ENCODE data around the gene A1BG. TPM values are rescaled to one million over a fixed set of nuclear protein-coding genes. Genes with fewer than 3 reads are reported as not detected.

Gene A1BG
- polyA plus RNA-seq, 2 of the 4 experiments (the other 2 are of a cell fraction), result 2.5 to 9.5 TPM

- TF ChIP-seq, protein P1, sequence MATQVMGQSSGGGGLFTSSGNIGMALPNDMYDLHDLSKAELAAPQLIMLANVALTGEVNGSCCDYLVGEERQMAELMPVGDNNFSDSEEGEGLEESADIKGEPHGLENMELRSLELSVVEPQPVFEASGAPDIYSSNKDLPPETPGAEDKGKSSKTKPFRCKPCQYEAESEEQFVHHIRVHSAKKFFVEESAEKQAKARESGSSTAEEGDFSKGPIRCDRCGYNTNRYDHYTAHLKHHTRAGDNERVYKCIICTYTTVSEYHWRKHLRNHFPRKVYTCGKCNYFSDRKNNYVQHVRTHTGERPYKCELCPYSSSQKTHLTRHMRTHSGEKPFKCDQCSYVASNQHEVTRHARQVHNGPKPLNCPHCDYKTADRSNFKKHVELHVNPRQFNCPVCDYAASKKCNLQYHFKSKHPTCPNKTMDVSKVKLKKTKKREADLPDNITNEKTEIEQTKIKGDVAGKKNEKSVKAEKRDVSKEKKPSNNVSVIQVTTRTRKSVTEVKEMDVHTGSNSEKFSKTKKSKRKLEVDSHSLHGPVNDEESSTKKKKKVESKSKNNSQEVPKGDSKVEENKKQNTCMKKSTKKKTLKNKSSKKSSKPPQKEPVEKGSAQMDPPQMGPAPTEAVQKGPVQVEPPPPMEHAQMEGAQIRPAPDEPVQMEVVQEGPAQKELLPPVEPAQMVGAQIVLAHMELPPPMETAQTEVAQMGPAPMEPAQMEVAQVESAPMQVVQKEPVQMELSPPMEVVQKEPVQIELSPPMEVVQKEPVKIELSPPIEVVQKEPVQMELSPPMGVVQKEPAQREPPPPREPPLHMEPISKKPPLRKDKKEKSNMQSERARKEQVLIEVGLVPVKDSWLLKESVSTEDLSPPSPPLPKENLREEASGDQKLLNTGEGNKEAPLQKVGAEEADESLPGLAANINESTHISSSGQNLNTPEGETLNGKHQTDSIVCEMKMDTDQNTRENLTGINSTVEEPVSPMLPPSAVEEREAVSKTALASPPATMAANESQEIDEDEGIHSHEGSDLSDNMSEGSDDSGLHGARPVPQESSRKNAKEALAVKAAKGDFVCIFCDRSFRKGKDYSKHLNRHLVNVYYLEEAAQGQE (IDR thresholded peaks at IDR 0.05), result no peak
- TF ChIP-seq CEBPB (IDR thresholded peaks at IDR 0.05), result no peak
- TF ChIP-seq HOXB5 (CRISPR knock-in tag; IDR thresholded peaks at IDR 0.05), result no peak
These were observed 17.7 kb downstream of the A1BG start (continued) for GRCh38 chr19:58335630-58336029.

DNA sequence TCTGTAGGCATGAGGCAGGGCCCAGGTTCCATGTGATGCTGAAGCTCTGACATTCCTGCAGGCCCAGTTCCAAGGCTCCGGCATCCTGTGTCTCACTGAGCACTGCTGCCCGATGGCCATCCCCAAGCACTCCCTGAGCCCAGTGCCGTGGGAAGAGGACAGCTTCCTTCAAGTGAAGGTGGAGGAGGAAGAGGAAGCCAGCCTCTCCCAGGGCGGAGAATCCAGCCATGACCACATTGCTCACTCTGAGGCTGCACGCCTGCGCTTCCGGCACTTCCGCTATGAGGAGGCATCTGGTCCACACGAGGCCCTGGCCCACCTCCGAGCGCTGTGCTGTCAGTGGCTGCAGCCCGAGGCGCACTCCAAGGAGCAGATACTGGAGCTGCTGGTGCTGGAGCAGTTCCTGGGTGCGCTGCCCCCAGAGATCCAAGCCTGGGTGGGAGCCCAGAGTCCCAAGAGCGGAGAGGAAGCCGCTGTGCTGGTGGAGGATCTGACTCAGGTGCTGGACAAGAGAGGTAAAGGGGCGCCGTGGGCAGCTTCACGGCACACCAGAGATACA, 18.5 kb downstream of the A1BG start:
- Histone ChIP-seq H3K4me1 (no peaks in the 10 kb centered on the region), H3K9me3 (peaks cover 55% of the 10 kb centered on the region), H3K4me2 (no peak overlapping the region), H3K27ac (no peak overlapping the region), H3K4me3 (no peak overlapping the region)
- ATAC-seq, result no peak
- 91% methylated on average over 19 of the region's 19 CpGs for WGBS (ENCODE audit: missing lambda C conversion rate)
- no peak for TF ChIP-seq ELK1 (IDR thresholded peaks at IDR 0.05; ENCODE audit: low read depth, low read length)
- TF ChIP-seq MYC (IDR thresholded peaks at IDR 0.05; ENCODE audit: borderline replicate concordance, low read length), result no peak
- TF ChIP-seq JUNB (IDR thresholded peaks at IDR 0.05), result no peak
- TF ChIP-seq, protein P2, sequence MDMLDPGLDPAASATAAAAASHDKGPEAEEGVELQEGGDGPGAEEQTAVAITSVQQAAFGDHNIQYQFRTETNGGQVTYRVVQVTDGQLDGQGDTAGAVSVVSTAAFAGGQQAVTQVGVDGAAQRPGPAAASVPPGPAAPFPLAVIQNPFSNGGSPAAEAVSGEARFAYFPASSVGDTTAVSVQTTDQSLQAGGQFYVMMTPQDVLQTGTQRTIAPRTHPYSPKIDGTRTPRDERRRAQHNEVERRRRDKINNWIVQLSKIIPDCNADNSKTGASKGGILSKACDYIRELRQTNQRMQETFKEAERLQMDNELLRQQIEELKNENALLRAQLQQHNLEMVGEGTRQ (IDR thresholded peaks at IDR 0.05), result no peak
- no peak for TF ChIP-seq FOSL2 (IDR thresholded peaks at IDR 0.05)
- TF ChIP-seq FOSL2 (CRISPR knock-in tag; IDR thresholded peaks at IDR 0.05), result no peak
- TF ChIP-seq, protein P1 (IDR thresholded peaks at IDR 0.05), result no peak
- no peak for TF ChIP-seq CHD2 (IDR thresholded peaks at IDR 0.05; ENCODE audit: low read length, partially characterized antibody)
- no peak for TF ChIP-seq ZC3H11A (IDR thresholded peaks at IDR 0.05)
- TF ChIP-seq, protein P3, sequence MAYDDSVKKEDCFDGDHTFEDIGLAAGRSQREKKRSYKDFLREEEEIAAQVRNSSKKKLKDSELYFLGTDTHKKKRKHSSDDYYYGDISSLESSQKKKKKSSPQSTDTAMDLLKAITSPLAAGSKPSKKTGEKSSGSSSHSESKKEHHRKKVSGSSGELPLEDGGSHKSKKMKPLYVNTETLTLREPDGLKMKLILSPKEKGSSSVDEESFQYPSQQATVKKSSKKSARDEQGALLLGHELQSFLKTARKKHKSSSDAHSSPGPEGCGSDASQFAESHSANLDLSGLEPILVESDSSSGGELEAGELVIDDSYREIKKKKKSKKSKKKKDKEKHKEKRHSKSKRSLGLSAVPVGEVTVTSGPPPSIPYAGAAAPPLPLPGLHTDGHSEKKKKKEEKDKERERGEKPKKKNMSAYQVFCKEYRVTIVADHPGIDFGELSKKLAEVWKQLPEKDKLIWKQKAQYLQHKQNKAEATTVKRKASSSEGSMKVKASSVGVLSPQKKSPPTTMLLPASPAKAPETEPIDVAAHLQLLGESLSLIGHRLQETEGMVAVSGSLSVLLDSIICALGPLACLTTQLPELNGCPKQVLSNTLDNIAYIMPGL (CRISPR knock-in tag; IDR thresholded peaks at IDR 0.05; ENCODE audit: borderline replicate concordance), result no peak
- no peak for TF ChIP-seq GATA3 (IDR thresholded peaks at IDR 0.05; ENCODE audit: borderline replicate concordance)
- TF ChIP-seq RAD21 (conservative IDR thresholded peaks at IDR 0.05 in 1 of 2, IDR thresholded peaks at IDR 0.05 in 1 of 2), result no peak
- no peak for TF ChIP-seq RCOR1 (IDR thresholded peaks at IDR 0.05; ENCODE audit: low read depth, low read length)
- TF ChIP-seq MAFK (IDR thresholded peaks at IDR 0.05; ENCODE audit: partially characterized antibody), result no peak
- TF ChIP-seq POLR2AphosphoS2 (conservative IDR thresholded peaks at IDR 0.05; ENCODE audit: low read length), result no peak
- DNase-seq (ENCODE audit: low read depth in 1 of 2, low spot score in 1 of 2), result no peak
- ChIA-PET CTCF (interaction anchor here (1.1 to 3.5 kb wide), 6 partner anchors 8 to 185 kb away, joined by 3 to 14 read pairs (median 6); partner anchors contain the start of genes ZBTB45 and ZSCAN22), POLR2A (interaction anchor here (1.8 kb wide), 1 partner anchor 28 kb away, joined by 5 read pairs; the partner anchor contains the start of gene ZNF497)
- no peak for FAIRE-seq
